ENCODE data around the gene ERBB4. TPM values are rescaled to one million over a fixed set of nuclear protein-coding genes. Genes with fewer than 3 reads are reported as not detected.
A peak's percentile ranks its signal among the peaks of the same experiment; 100 is the strongest.

The ERBB4 gene
- total RNA-seq, 4 donors from 2014 or later: 0.16 to 12.7 (median 0.27) TPM; not detected in 1

GRCh38 chr2:212549941-212550340 is 11.3 kb upstream of the ERBB4 start:
- in situ Hi-C loops (cut with MboI; ENCODE audit: low pct_ligation_motif_present in 1 of 4, low pct_unique_long_range_greater_than_20kb in 1 of 4, low sequenced_read_pairs in 3 of 4): no loop called here
- no peak for TF ChIP-seq POLR2AphosphoS5 (IDR thresholded peaks at IDR 0.05)
- Histone ChIP-seq H3K27me3 (no peaks in the 10 kb centered on the region), H3K36me3 (no peaks in the 10 kb centered on the region), H3K4me1 (no peaks in the 10 kb centered on the region), H3K9me3 (no peaks in the 10 kb centered on the region), H3K27ac (no peak overlapping the region), H3K4me3 (no peak overlapping the region)
- intact Hi-C loops (cut with DNase I; ENCODE audit: low total_unique reads): loop anchor here (10.0 kb wide), 1 partner anchor 805 kb away; no protein-coding TSS in a partner anchor
- DNase-seq: no peak

DNA sequence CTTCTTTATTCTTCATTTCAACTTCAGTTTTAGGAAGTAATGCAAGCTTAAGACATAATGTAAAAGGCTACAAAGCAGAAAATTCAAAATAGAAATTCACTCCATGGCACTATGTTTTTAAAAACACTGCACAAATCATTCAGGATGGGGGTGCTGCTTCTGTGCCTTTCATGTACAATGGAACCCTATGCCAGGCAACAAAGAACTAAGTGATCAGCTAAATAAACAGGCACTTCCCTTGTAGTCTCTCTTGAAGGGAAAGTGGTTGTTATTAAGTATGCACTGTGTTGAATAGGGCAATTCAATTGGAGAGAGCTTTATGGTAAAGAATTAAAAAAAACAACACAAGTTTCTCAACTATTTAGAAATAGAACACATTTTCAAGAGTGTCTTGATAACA is 10.9 kb upstream of the ERBB4 start:
- TF ChIP-seq EP300 (IDR thresholded peaks at IDR 0.05; ENCODE audit: low read depth) (no peak), POLR2AphosphoS5 (IDR thresholded peaks at IDR 0.05) (no peak), POLR2A (IDR thresholded peaks at IDR 0.05) (no peak)
- TF ChIP-seq, protein P1, sequence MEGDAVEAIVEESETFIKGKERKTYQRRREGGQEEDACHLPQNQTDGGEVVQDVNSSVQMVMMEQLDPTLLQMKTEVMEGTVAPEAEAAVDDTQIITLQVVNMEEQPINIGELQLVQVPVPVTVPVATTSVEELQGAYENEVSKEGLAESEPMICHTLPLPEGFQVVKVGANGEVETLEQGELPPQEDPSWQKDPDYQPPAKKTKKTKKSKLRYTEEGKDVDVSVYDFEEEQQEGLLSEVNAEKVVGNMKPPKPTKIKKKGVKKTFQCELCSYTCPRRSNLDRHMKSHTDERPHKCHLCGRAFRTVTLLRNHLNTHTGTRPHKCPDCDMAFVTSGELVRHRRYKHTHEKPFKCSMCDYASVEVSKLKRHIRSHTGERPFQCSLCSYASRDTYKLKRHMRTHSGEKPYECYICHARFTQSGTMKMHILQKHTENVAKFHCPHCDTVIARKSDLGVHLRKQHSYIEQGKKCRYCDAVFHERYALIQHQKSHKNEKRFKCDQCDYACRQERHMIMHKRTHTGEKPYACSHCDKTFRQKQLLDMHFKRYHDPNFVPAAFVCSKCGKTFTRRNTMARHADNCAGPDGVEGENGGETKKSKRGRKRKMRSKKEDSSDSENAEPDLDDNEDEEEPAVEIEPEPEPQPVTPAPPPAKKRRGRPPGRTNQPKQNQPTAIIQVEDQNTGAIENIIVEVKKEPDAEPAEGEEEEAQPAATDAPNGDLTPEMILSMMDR (IDR thresholded peaks at IDR 0.05): no peak
- Histone ChIP-seq H3K9me3 (no peaks in the 10 kb centered on the region), H3K36me3 (no peaks in the 10 kb centered on the region), H3K4me1 (no peaks in the 10 kb centered on the region), H3K27ac (no peak overlapping the region), H3K27me3 (no peaks in the 10 kb centered on the region), H3K4me3 (no peak overlapping the region)
- DNase-seq: no peak
- intact Hi-C loops (cut with DNase I; ENCODE audit: low total_unique reads) (no loop called here), in situ Hi-C loops (cut with MboI; ENCODE audit: low pct_ligation_motif_present in 1 of 4, low pct_unique_long_range_greater_than_20kb in 1 of 4, low sequenced_read_pairs in 3 of 4) (no loop called here)

- DNase-seq: no peak
- no peak for TF ChIP-seq EP300 (IDR thresholded peaks at IDR 0.05; ENCODE audit: low read depth)
- TF ChIP-seq, protein P1 (IDR thresholded peaks at IDR 0.05): peak in 3 of 5 experiments; percentile 7 to 18 (median 12)
- no peak overlapping the region for H3K27ac ChIP-seq
- no peak overlapping the region for H3K4me3 ChIP-seq
- no peaks in the 10 kb centered on the region for H3K4me1 ChIP-seq
- H3K27me3 ChIP-seq: no peaks in the 10 kb centered on the region
- H3K36me3 ChIP-seq: no peaks in the 10 kb centered on the region
- in situ Hi-C loops (cut with MboI; ENCODE audit: low pct_ligation_motif_present in 1 of 4, low pct_unique_long_range_greater_than_20kb in 1 of 4, low sequenced_read_pairs in 3 of 4): no loop called here
- H3K9me3 ChIP-seq: no peaks in the 10 kb centered on the region
- intact Hi-C loops (cut with DNase I; ENCODE audit: low total_unique reads): no loop called here
- WGBS, 2 donors (ENCODE audit: low coverage in 1 of 2): 21% methylated on average over 1 of the region's 1 CpG; no CpG with 5 or more reads in 1 of the 2 donors
These were observed 9.8 kb upstream of the ERBB4 start for GRCh38 chr2:212548455-212548819.

DNA sequence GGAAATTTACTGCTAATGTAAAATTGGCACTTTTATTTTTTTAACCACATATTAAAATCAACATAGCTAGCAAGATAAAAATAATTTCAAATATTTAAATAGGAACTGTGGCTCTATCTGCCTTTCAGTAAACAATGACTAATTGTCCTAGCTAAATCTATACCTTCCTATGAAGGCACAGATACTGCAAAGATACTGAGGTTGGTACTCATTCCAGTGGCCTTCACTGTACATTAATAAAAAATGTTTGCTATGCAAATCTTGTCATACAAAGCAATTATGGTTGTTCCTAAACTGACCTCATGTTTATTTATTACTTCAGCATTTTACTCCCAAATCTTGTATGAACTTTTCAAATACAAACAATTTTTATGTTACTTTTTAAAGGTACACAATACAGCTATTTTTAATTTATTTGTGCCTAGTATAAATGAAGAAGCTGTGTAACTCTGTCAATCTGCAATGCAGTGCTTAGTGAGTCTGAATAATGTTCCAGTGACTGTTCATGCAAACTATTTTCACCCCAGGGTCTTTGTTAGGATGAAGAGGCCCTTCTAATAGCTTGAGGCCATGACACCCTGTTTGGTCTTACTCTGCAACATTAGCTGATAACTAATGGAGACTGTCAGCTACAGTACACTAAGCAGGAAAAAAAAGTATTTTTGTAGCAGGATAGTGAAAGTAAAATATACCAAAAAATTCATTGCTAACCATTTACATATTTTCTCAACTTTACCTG is 9.3 kb upstream of the ERBB4 start:
- Histone ChIP-seq H3K4me1 (no peaks in the 10 kb centered on the region), H3K9me3 (no peaks in the 10 kb centered on the region), H3K36me3 (no peaks in the 10 kb centered on the region), H3K4me3 (no peak overlapping the region), H3K27me3 (no peaks in the 10 kb centered on the region), H3K27ac (no peak overlapping the region)
- intact Hi-C loops (cut with DNase I; ENCODE audit: low total_unique reads) (no loop called here), in situ Hi-C loops (cut with MboI; ENCODE audit: low pct_ligation_motif_present in 1 of 4, low pct_unique_long_range_greater_than_20kb in 1 of 4, low sequenced_read_pairs in 3 of 4) (no loop called here)
- DNase-seq: no peak
- TF ChIP-seq, protein P1 (IDR thresholded peaks at IDR 0.05): no peak
- no peak for TF ChIP-seq POLR2A (IDR thresholded peaks at IDR 0.05)
- no peak for TF ChIP-seq POLR2AphosphoS5 (IDR thresholded peaks at IDR 0.05)
- TF ChIP-seq EP300 (IDR thresholded peaks at IDR 0.05; ENCODE audit: low read depth): no peak

DNA sequence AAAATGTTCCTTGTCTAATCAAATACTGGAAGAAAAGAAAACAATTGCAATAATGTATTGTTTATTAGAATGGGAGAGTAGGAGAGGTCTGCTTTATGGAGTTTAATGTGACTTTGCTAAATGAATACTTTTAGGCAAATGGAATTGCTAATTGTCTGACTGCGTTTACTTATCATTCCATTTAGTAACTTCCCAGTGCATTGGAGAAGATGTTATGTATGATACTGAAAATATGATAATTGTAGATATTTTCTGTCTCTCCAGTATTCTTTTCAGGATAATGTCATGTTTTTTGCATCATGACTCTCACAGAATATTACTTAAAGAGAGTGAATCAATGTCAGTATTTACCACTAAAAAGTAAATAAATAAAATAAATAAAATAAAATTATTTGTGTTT is 8.1 kb upstream of the ERBB4 start:
- no peak for DNase-seq
- no peak overlapping the region for H3K27ac ChIP-seq
- H3K27me3 ChIP-seq: peaks cover 4% of the 10 kb centered on the region
- no peaks in the 10 kb centered on the region for H3K9me3 ChIP-seq
- no peaks in the 10 kb centered on the region for H3K4me1 ChIP-seq
- intact Hi-C loops (cut with DNase I; ENCODE audit: low total_unique reads) (no loop called here), in situ Hi-C loops (cut with MboI; ENCODE audit: low pct_ligation_motif_present in 1 of 4, low pct_unique_long_range_greater_than_20kb in 1 of 4, low sequenced_read_pairs in 3 of 4) (no loop called here)
- no peaks in the 10 kb centered on the region for H3K36me3 ChIP-seq
- TF ChIP-seq, protein P1 (IDR thresholded peaks at IDR 0.05): no peak
- TF ChIP-seq POLR2A (IDR thresholded peaks at IDR 0.05): no peak
- 90 to 100% methylated on average over 1 of the region's 1 CpG for WGBS, 2 donors (ENCODE audit: low coverage in 1 of 2)
- H3K4me3 ChIP-seq: no peak overlapping the region

All from transverse colon (tissue), 4 donors.